ENCODE results near the gene RNF6. TPM values are rescaled to one million over a fixed set of nuclear protein-coding genes. Genes with fewer than 3 reads are reported as not detected.

The RNF6 gene
- total RNA-seq, 1 donor from 2014 or later, result 25.5 TPM

DNA sequence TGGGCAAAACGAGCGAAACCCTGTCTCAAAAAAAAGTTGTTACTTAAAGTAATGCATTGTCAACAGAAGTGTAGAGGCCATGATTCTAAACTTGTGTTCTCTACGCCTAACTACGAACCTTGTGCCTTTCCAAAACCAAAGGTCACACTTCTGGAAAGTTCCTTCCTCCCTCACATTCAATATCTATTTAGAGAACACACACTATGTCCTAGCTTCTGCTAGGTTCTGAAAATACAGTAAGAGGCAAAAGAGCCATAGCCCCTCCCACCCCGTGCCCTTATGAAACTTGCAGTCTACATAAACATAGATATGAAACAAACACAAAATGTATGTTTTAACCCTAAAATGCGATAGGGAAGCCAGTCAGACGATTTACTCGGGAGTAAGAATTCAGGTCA is 36.4 kb downstream of the RNF6 start:
- TF ChIP-seq CTCF (conservative IDR thresholded peaks at IDR 0.05), result no peak
- Mint-ChIP-seq H3K4me3 (peak overlapping the region; percentile 89), H3K27me3 (ENCODE audit: low read depth) (no peaks in the 10 kb centered on the region), H3K4me1 (peaks cover 22% of the 10 kb centered on the region), H3K36me3 (ENCODE audit: low read depth) (peaks cover 3% of the 10 kb centered on the region), H3K27ac (ENCODE audit: unreplicated experiment) (peak overlapping the region; percentile 65), H3K9me3 (no peaks in the 10 kb centered on the region)
- no peak for DNase-seq (ENCODE audit: low read depth, low spot score)

- Mint-ChIP-seq H3K9me3 (no peaks in the 10 kb centered on the region), H3K36me3 (ENCODE audit: low read depth) (peaks cover 3% of the 10 kb centered on the region), H3K4me1 (peaks cover 22% of the 10 kb centered on the region), H3K4me3 (peak overlapping the region; percentile 82), H3K27me3 (ENCODE audit: low read depth) (no peaks in the 10 kb centered on the region), H3K27ac (ENCODE audit: unreplicated experiment) (no peak overlapping the region)
- DNase-seq (ENCODE audit: low read depth, low spot score), result peak; percentile 66
- peak; percentile 95 for TF ChIP-seq CTCF (conservative IDR thresholded peaks at IDR 0.05)
Measured at GRCh38 chr13:26184791-26185250, 37.3 kb downstream of the RNF6 start.

DNA sequence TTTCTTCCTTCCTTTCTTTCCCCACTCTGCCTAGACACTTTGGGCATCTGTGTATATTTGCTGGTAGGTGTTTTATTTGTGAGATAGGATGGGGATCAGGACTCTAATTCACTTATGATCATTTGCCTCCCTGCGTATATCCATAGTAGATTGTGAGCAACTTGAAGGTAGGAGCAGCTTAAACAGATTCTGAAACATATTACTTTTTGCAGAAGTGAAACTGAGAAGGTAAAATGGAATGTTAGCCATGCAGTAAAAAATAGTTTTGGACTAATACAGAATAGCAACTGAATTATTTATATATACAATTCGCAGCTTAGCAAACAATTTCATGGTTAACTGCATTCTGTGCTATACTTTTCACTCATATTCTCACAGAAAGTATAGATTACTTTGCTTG is 38.7 kb downstream of the RNF6 start:
- Mint-ChIP-seq H3K4me1 (peaks cover 22% of the 10 kb centered on the region), H3K36me3 (ENCODE audit: low read depth) (peaks cover 3% of the 10 kb centered on the region), H3K27me3 (ENCODE audit: low read depth) (no peaks in the 10 kb centered on the region), H3K9me3 (no peaks in the 10 kb centered on the region), H3K4me3 (no peak overlapping the region), H3K27ac (ENCODE audit: unreplicated experiment) (no peak overlapping the region)
- DNase-seq (ENCODE audit: low read depth, low spot score), result no peak
- TF ChIP-seq CTCF (conservative IDR thresholded peaks at IDR 0.05), result no peak

DNA sequence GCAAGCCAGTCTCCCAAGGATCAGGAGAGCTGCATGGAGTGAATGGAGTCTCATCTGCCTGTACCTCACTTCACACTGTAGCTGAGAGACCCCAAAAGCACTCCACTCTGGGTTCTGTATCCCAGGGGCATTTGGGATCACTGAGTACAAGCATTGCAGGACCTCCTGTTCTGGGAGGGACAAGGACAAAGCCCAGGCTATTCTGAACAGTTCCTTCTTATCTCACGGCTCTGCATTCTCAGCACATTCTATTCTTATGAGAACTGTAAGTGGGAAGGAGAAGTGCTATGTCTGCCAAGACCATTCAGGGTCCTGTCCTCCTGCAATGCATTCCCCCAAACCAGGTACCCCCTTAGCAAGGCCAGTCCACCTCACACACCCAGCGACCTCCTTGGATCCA is 42.8 kb downstream of the RNF6 start:
- H3K27ac Mint-ChIP-seq (ENCODE audit: unreplicated experiment), result no peak overlapping the region
- no peaks in the 10 kb centered on the region for H3K9me3 Mint-ChIP-seq
- no peaks in the 10 kb centered on the region for H3K27me3 Mint-ChIP-seq (ENCODE audit: low read depth)
- DNase-seq (ENCODE audit: low read depth, low spot score), result no peak
- no peaks in the 10 kb centered on the region for H3K36me3 Mint-ChIP-seq (ENCODE audit: low read depth)
- no peak overlapping the region for H3K4me3 Mint-ChIP-seq
- H3K4me1 Mint-ChIP-seq, result no peaks in the 10 kb centered on the region
- TF ChIP-seq CTCF (conservative IDR thresholded peaks at IDR 0.05), result no peak

GRCh38 chr13:26168835-26169234 is 53.3 kb downstream of the RNF6 start:
- H3K27ac Mint-ChIP-seq (ENCODE audit: unreplicated experiment), result no peak overlapping the region
- no peaks in the 10 kb centered on the region for H3K27me3 Mint-ChIP-seq (ENCODE audit: low read depth)
- no peak for TF ChIP-seq CTCF (conservative IDR thresholded peaks at IDR 0.05)
- H3K36me3 Mint-ChIP-seq (ENCODE audit: low read depth), result no peaks in the 10 kb centered on the region
- H3K4me3 Mint-ChIP-seq, result no peak overlapping the region
- H3K9me3 Mint-ChIP-seq, result no peaks in the 10 kb centered on the region
- no peak for DNase-seq (ENCODE audit: low read depth, low spot score)
- no peaks in the 10 kb centered on the region for H3K4me1 Mint-ChIP-seq
